G401 (cell line): ENCODE measurements around the gene COPZ2. TPM values are rescaled to one million over a fixed set of nuclear protein-coding genes. Genes with fewer than 3 reads are reported as not detected.
A peak's percentile ranks its signal among the peaks of the same experiment; 100 is the strongest.
"Not testable (repeated sequence)": the region's sequence is repeated elsewhere in the genome, so short reads cannot be mapped to it uniquely, and the experiment has no call there.

ENCODE experiments used
- DNase-seq: peaks from one replicate; pipeline ENCODE4 v3.0.0-alpha.2; 2015; ENCODE audit warnings: low spot score
- in situ Hi-C: cut with HindIII; loops from 2 replicates; pipeline ENCODE4 v1.10.0; 2016; ENCODE audit warnings: low sequenced_read_pairs, mixed read lengths
- total RNA-seq: library from RNA; depleted of rRNA; stranded (reverse); fragments of >200 nt; shearing (Covaris generic); gene quantifications from 2 replicates; pipeline ENCODE4 v1.2.3, GENCODE V29; 2014

The COPZ2 gene
- total RNA-seq, 1 experiment from 2014 or later, result not detected

DNA sequence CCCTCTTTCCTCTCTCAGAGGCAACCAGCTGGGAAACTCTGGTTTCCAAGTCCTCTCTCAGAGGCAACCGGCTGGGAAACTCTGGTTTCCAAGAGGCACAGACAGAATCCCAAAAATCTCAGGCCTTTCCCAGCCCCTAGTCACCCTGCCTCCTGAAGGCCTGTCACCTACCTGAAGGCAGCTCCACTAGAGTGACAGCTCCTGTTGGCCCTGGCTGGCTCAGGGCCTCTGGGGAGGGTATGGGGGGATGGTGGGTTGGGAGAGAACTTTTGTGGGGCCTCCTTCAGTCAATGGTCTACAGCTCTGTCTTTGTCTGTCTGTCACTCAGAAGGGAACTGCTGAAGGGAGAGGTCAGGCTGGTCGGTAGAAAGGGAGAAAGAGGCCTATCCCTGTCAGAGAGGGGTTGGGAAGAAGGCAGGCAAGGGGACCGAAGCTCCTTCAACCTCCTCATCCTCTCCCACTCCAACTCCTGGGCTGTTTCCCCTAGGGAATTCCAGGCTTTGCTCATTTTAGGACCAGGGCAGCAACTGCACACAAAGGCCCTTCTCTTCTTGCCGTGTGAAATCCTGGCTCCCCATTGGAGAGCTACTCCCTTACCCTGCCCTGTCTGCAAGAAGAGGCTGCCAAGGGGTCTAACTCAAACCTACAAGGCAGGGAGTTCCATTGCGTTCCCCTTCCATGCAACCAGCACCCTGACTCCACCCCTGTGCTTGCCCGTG, 23.6 kb downstream of the COPZ2 start:
- in situ Hi-C loops, result no loop called here
- no peak for DNase-seq

DNA sequence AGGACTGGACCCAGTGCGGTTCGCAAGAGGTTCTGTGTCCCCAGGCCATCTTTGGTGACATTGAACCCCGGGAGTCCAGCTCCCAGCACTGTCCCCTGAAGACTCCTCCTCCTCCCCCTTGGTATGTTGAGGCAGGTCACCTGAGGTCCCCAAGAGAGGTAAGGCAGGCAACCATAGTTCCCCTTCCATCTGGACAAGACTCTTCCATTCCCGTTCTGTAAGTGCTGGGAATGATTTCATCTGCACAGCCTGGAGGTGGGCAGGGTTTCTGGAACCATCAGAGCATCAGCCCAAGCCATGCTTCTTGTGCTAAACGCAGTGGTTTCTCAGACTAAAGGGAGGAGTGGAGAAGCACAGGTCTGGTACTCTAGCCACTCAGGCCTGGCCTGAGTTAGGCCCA, 24.9 kb downstream of the COPZ2 start:
- DNase-seq, result no peak
- in situ Hi-C loops, result no loop called here

GRCh38 chr17:48012151-48012520, 25.5 kb downstream of the COPZ2 start:
- in situ Hi-C loops, result no loop called here
- no peak for DNase-seq

- in situ Hi-C loops, result no loop called here
- peak; percentile 51 for DNase-seq
Observed at GRCh38 chr17:48011405-48012150, 26.0 kb downstream of the COPZ2 start.

- no peak for DNase-seq
- in situ Hi-C loops, result no loop called here
Observed at GRCh38 chr17:48010193-48010592, 27.4 kb downstream of the COPZ2 start.

DNA sequence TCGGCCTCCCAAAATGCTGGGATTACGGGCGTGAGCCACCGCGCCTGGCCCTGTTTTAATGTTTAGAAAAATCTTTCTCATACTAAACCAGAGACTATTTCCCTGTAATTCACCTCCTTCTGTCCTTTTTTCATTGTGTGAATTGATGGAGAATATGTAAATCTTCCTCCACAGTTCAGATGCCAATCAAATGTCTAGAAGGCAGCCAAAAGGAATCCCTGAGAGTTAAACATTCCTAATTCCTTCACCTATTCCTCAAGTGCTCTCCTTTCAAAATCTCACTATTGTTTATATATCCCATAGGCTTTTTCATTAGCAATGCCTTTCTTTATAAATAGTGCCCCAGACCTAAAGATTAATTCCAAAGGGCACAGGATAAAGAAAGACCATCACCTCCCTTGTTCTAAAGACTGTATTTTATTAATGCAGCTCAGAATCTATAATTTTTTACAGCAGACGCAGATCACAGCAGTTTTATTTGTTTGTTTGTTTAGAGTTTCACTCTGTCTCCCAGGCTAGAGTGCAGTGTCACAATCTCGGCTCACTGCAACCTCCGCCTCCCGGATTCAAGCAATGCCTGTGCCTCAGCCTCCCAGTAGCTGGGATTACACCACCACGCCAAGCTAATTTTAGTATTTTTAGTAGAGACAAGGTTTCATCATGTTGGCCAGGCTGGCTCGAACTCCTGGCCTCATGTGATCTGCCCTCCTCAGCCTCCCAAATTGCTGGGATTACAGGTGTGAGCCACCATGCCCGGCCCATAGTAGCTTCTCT, 30.5 kb downstream of the COPZ2 start:
- in situ Hi-C loops, result no loop called here
- DNase-seq, result no peak

DNA sequence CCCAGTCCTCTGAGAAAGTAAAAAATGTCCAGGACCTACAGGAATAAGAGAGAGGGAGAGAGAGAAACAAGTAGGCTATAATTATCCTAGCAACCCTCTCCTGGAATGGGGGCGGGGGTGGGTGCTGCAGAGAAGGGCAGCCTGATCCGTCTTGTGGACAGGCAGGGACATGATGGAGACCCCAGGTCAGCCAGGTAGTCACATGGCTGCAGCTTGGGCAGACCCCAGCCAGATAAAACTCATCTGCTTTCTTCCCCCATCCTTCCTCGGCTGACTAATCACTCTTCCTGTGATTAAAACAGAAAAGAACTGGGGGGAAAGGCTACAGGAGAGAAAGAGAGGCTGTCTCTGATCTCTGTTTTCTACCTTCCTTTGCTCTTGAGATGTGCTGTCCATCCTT, 32.6 kb downstream of the COPZ2 start:
- no peak for DNase-seq
- in situ Hi-C loops, result no loop called here

- no peak for DNase-seq
- in situ Hi-C loops, result no loop called here
Observed at GRCh38 chr17:48003417-48004151, 34.0 kb downstream of the COPZ2 start.

GRCh38 chr17:48002916-48003416, 34.6 kb downstream of the COPZ2 start:
- DNase-seq, result no peak

GRCh38 chr17:48002266-48002915, 35.2 kb downstream of the COPZ2 start:
- peak; percentile 56 for DNase-seq
- in situ Hi-C loops, result no loop called here

More at GRCh38 chr17:48002916-48003416, 34.6 kb downstream of the COPZ2 start:
- in situ Hi-C loops, result no loop called here

DNA sequence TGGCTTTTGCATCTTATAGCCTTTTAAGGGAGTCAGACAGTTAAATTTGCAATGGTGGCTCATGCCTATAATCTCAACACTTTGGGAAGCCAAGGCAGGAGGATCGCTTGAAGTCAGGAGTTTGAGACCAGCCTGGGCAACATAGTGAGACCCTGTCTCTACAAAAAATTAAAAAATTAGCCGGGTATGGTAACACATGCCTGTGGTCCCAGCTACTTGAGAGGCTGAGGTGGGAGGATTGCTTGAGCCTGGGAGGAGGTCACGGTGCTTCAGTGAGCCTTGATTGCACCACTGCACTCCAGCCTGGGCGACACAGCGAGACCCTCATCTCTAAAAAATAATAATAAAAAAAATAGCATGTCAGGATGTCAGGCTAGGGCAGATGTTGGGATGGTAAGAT, 35.9 kb downstream of the COPZ2 start:
- in situ Hi-C loops, DNase-seq: not testable (repeated sequence)

- no peak for DNase-seq
- in situ Hi-C loops, result no loop called here
Observed at GRCh38 chr17:48001197-48001596, 36.4 kb downstream of the COPZ2 start.

- no peak for DNase-seq
- in situ Hi-C loops, result no loop called here
Observed at GRCh38 chr17:47999582-47999981, 38.0 kb downstream of the COPZ2 start.

DNA sequence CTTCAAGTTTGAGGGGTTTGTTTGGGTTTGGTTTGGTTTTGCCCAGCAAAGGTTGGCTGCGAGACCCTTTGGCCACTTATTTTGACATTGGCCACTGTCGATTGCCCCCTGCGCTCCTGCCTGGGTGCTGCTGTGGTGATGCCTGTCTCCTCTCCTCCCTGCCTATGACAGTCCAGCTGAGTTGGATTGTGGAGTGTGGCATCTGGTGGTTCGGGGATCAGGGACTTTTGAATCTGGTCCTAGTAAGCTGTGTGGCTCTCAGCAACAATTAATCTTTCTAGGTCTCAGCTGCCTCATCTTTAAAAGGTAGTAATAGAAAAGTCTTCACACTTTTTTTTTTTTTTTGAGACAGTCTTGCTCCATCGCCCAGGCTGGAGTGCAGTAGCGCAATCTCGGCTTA, 39.6 kb downstream of the COPZ2 start:
- no peak for DNase-seq

DNA sequence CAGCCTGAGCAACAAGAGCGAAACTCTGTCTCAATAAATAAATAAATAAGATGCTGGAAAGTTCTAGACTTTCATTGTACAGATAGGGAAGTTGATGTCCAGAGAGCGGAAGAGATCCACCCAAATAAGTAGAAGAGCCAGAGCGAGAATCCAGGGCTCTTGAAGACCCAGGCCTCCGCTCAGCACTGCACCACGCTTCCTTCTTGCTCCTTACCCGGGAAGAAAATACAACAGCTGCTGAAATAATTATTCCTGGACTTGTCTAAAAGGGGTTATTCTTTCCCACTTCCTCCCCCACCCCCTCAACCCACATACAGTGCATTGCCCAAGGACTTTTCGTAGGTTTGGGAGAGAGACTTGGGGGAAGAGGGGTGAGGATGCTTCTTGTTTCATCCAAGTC, 40.0 kb downstream of the COPZ2 start:
- in situ Hi-C loops, result no loop called here

More for the DNA sequence above, 39.6 kb downstream of the COPZ2 start:
- in situ Hi-C loops, result no loop called here

DNA sequence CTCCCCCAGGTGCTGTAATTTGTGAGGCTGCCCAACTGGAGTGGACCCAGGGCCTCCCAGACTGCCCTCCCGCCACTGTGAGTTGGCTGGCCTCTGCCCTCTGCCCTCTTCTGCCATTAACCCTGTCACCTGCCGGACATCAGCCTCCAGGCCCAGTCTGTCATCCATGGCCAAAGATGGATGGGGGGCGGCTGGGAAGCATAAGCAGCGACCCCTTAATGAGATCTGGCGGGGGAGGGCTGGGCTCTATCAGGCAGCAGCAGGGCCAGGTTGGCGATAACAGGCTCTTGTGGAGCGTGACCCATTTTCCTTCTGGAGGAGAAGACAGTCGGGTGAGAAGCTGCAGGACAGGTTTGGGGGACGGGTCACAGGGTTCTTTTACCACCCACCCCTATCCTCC, 41.4 kb downstream of the COPZ2 start:
- no peak for DNase-seq
- in situ Hi-C loops, result no loop called here

More for the DNA sequence above, 40.0 kb downstream of the COPZ2 start:
- no peak for DNase-seq

DNA sequence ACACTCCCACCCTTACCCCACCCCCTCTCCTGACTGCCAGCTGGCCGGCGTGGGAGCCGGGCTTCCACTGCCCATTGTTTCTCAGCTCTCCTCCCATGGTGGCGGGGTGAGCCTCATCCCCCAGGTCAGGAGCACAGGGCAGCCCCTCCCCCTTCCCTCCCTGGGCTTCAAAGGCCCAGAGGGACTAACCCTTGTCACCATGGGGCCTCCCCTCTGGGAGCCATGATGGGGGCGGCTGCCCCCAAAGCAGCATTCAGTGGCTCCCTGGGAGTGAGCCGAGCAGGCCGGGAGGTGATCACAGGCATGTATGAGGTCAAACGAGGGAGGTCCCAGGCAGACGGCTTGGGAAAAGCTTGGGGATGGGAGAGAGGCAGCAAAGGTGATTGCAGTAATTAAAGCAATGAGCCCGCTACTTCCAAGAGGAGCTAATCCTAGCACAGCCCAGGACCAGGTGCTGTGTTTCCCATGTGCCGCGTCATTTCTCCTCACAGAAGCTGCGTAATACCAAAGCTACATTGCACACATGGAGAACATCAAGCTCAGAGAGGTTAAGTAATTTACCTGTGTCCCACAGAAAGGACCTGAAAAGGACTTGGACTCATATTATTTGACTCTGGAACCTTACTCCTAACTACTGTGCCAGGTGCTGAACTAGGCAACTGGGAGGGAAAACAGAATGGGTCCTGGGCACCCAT, 42.2 kb downstream of the COPZ2 start:
- peak; percentile 55 for DNase-seq
- in situ Hi-C loops, result no loop called here

DNA sequence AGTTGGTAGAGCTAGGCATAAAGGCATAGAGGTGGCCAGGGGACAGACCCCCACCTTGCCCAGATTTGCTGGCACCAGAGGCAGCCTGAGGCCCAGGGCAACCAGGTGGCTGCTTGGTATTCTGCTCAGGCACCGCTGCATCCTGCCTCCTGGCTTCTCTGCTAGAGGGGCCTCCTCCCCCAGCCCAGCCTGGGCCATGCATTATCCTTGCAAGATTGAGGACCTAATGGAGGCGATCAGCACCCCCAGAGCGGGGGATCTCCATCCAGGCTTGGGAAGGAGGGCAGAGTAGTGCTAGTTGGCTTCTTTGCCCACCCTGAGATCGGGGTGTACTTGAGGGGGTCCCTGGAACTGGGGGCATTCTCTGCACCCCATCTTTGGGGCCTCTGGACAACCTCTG, 42.9 kb downstream of the COPZ2 start:
- DNase-seq, result no peak
- in situ Hi-C loops, result no loop called here
